UCSD-AML1 (cell line): Measurements from ENCODE around the gene MSH5.
"Not testable (repeated sequence)": the region's sequence is repeated elsewhere in the genome, so short reads cannot be mapped to it uniquely, and the experiment has no call there.

Experiments
- DNase-seq: peaks from one replicate; lab custom pipeline; 2025; ENCODE audit not compliant: unreplicated experiment; lab: John Stamatoyannopoulos, UW

Gene MSH5

DNA sequence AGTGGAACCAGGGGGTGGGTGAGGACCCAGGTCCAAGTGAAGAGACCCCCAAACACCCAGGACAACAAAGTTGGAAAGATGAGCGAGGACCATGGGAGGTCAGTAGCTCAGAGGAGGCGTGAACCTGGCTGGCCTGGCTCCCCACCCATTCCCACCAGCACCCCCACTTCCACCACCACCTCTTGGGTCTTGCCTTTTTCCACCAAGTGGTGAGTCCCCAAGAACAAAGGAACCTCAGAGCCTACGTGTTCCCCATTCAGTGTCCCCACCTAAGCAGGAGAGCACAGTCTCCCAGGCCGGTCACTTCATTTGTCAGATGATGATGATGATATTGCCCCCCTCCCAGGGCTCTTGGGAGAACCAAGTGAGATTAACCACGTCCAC, 37.9 kb downstream of the MSH5 start:
- no peak for DNase-seq

DNA sequence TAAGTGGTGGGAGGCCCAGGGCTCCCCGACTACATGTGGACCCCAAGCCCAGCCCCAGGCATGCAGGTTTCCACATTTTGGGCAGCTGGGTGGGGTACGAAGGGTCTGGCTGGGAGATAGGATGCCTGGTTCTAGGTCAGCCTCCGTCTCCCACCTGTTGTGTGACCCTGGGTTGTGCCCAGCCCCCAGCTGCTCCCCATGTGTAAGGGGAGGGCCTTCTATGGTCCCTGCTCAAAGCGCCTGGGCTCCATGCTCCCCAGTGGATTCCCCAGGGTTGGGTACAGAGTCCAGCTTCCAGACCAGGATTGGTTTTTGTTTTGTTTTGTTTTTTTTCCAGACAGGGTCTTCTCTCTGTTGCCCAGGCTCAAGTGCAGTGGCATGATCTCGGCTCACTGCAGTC, 38.4 kb downstream of the MSH5 start:
- no peak for DNase-seq

DNA sequence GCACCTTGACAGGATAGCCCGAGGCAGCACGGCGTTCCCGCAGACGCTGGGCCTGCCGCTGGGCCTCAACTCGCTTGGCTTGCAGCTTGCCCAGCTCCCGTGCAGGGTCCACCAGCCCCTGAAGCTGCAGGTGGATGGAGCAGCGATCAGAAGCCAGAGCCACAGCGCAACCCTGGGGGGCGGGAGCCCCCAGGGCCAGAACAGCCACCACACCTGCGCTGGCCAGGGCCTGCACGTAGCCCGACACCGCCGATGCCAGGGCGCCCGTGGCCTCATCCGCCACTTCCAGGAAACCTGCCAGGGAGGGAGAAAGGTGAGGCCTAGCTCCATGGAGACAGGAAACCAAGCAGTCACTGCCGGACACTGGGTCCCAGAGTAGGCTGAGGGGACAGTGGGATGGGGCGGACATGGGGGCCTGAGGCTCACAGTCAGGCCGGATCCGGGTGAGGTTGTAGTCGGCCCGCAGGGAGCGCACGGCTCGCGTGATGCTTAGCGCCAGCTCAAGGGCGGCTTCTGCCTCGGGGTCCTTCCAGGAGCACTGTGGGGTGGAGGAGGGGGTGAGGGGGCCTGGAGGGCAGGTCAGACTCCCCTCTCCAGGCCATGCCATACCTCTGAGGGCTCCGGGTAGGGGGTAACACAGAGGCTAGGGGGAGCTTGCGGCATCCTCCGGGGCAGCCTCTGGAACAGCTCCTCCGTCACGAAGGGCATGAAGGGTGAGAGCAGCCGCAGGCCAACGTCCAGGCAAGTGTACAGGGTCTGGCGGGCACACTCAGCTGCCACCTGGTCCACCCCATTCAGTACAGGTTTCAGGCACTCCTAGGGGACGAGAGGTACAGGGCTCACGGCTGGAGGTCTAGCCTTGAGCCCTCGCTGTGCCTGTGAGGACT, 39.4 kb downstream of the MSH5 start:
- DNase-seq: no peak

DNA sequence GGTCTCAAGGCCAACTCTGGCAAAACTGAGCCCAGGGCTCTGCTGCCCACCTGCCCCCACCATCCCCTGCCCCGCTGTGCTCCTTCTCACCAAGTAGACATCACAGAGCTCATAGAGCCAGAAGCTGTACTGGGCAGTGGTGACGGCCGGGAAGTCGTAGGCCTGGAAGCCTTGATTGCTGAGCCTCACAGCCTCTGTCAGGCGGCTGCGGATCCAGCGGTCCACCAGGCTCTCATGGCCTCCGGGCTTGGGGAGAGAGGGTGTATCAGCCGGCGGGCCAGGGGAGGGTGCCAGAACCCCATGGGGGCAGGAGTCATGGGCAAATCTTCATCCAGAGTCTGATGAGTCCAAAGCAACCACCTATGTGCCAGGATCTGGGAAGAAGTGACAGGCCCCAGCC, 40.1 kb downstream of the MSH5 start:
- no peak for DNase-seq

DNA sequence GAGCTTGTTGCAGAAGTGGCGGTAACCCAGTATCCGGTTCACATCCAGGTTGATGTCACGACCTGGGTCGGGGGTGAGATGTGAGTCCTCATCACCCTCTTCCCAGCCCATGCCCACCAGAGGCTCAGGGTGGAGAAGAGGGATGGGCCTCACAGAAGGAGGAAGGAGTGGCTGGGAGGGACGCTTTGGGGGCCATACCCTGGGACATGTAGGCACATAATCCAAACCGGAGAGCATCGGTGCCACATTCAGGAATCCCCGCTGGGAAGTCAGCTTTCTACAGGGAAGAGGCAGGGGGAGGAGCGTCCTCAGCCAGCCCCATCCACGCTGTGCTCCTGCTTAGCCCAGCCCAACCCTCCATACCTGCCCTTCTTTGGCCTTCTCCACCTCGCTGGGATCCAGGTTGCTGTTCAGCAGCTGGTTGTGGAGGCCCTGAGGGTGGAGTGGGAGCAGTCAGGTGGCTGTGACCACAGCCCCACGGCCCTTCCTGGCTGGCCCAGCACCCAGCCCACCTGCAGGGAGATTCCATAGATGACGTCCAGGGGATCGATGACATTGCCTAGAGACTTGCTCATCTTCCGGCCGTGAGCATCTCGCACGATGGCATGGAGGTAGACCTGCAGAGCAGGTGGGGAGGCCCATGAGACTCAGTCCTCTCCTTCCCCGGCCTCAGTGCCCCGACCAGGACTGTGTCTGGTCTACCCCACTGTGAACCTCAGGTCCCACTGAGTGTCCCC, 40.9 kb downstream of the MSH5 start:
- no peak for DNase-seq

DNA sequence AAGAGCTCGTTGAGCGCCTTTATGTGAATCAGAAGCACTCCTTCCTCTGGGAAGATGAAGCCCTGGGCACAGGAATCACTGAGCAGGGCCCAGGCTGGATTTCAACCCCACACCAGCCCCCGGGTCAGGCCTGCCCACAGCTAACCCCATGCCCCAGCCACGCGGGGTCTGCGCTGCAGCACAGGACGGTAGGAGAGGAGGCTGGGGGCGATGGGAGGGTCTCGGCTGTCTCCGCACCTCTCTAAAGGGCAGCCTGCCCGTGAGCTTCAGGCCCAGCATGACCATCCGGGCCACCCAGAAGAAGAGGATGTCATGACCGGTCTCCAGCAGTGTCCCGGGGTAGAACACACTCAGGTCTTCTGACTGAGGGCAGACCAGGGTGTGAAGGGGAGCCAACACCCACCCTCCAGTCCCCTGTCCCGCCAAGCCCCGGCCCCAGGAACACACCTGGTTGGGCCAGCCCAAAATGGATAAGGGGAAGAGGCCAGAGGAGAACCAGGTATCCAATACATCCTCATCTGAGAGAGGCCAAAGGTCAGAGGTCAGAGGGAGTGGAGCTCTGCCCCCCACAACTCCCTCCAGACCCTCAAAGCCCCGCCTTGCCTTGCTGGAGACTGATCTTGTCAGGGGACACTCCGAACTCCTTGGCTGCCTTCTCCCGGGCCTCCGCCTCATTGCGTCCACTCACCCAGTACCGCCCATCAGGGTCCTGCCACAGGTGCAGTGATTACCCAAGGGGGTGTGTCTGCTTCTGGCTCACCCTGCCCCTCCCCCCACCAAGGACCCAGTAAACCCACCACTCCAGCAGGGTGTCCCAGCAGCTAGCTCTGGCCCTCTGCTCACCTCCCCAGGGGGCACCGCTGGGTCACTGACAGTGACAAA, 41.7 kb downstream of the MSH5 start:
- no peak for DNase-seq

DNA sequence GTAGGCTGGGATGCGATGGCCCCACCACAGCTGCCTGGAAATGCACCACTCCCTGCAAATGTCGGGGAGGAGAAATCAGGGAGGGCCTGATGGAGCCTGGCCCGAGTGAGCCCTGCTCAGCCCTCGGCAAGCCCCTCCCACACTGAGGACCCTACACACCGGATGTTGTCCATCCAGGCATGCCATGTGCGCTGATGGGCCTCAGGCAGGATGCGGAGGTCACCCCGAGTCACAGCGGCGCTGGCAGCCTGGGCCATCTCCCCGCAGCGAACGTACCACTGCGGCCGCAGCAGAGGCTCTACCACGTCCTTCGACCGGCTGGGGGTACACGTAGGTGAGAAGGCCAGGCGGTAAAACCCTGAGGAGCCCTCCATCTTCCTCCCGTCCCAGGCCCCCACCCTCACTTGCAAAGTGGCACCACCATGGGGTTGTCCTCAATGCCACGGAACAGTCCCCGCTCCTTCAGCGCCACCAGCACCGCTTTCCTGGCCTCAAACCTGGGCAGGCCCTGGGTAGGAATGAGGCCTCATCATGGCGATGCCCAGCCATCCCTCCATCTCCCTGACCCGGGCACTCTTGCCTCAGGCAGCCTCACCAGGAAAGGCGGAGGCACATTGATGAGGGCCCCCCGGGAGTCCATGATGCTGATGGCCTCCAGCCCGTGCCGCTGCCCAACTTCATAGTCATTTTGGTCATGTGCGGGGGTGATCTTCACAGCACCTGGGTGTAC, 42.5 kb downstream of the MSH5 start:
- no peak for DNase-seq

DNA sequence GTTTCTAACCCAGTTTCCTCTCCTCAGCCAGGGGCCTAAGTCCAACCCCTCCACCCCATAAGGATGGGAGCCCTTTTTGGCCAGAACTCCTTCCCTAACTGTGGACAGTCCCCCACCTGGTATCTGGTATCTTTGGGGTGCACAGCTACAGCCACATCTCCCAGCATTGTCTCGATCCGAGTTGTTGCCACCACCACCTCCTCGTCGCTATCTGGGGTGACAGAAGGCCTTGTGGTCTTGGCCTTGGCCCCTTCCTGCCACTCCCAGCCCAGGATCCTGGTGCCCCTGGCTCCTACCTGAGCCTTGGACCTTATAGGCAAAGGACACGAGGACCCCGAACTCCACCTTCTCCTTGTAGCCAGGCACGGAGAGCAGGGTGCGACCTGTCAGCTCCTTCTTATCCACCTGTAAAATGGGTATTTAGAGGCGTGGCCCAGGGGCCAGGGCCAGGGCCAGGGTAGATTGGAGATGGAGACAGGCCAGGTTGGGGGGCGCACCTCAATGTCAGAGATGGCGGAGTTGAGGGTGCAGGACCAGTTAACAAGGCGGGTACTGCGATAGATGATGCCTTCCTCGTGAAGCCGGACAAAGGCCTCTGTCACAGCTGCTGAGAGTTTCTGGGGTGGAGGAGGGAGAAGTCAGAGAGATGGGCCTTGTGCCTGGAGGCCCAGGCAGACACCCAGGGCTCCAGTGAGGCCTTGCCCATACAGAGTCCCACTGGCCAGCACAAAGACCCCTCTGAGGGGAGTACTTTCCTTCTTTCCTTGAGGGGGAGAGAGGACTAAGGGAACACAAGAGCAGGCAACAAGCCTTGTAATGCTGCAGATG, 44.5 kb downstream of the MSH5 start:
- DNase-seq: no peak

DNA sequence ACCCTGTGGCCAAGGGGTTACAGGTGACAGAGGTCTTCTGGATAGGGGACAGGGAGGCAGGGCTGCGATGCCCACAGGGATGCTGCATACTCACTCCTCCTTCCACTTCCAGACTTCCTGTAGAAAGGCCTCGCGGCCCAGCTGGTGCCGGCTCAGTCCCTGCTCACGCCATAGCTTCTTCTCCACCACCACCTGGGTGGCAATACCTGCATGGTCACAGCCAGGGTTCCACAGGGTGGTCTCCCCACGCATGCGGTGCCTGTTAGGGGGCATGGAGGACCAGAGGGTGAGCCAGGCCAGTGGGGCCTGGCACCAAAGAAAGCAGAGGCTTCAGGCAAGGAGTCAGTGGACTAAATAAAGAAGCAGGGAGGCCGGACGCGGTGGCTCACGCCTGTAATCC, 45.7 kb downstream of the MSH5 start:
- DNase-seq: no peak

DNA sequence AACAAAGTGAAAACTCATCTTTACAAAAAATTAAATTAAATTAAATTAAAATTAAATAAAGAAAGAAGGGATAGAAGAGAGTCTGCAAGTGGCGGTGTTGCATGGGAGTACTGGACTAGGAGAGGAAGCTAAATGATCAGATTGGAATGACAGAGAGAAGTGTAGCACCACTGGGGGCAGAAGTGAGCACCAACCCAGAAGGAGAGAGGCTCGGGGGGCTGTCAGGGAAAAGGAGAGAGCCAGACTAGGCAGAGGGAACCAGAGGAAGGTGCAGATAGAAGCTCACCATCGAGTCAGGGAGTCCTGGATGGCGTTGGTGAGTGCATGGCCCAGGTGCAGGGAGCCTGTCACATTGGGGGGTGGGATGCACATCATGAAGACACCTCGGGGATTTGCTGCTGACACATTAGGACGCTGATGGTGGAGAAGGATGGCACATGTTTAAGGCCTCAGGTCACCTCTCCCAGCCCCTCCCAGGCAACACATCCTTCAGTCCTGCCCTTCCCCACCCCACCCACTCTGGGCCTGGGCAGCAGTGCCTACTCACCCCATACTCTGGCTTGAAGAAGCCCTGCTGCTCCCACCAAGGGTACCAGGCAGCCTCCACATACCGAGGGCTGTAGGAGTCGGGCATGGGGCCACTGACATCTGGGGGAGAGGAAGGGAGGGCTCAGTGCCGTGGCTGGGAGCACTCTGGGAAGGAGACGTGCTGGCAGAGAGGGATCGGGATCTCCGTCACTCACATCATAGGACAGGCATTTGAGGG, 51.7 kb downstream of the MSH5 start:
- DNase-seq: no peak

DNA sequence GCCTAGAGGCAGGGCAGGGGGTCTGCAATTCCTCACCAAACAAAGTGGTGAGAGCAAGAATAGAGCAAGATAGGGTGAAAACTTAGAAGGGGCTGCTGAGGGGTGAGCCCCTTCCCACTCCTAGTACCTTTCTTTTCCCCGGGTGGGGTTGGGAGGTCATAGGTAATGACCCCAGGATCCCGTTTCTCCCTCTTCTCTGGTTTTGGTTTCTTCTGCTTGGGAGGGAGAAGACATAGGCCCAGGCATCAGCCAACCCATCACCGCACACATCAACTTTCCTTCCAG, 52.2 kb downstream of the MSH5 start:
- DNase-seq: no peak

DNA sequence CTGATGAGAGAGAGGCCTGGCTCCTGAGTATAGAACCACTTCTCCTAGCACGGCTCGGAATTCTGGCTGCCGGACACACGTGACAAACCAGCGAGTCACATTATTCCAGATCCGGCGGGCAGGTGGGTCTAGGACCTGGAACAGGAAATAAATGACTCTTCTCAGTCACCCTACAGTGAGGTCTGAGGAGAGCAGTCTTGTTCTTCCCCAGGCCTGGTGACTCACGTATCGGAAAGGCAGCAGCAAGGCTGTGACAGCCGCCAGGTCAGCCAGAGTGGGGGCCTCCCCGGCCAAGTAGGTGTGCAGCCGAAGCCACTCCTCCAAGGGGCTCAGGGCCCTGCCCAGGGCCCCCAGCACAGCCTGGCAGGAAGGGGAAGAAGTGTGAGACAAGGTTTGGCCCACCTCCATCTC, 53.0 kb downstream of the MSH5 start:
- no peak for DNase-seq

DNA sequence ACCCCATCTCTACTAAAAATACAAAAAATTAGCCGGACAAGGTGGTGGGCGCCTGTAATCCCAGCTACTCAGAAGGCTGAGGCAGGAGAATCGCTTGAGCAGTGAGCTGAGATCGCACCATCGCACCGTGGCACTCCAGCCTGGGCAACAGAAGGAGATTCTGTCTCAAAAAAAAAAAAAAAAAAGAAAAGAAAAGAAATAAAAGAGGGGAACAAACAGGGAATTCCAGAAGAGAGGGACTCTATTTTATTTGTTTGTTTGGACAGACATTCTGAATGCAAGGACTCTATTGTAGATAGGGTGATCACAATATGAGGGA, 54.1 kb downstream of the MSH5 start:
- not testable (repeated sequence) for DNase-seq

DNA sequence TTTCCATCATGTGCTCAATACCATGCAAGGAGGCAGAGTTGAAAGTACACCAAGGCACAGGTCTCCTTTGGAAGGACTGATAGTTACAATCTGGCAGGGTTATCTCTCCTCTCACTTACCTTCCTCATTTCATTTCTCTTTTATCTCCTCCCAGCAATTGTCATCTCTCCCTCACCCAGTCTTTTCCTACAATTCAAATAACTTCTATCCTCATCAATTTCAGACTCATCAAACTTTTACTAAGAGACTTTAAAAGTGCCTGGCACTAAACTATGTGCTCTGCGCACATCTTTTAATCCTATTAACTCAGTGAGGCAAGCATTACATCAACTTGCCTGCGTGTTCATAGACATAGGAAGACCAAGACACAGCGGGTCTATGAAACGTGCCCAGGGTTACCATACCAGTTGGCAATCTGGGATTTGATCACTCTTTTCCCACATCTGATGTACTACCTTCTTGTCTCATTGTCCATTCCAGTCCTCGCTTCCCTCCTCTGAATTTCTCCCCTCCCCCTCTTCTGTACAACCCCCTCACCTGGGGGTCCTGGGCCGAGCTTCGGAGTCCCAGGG, 54.6 kb downstream of the MSH5 start:
- no peak for DNase-seq

DNA sequence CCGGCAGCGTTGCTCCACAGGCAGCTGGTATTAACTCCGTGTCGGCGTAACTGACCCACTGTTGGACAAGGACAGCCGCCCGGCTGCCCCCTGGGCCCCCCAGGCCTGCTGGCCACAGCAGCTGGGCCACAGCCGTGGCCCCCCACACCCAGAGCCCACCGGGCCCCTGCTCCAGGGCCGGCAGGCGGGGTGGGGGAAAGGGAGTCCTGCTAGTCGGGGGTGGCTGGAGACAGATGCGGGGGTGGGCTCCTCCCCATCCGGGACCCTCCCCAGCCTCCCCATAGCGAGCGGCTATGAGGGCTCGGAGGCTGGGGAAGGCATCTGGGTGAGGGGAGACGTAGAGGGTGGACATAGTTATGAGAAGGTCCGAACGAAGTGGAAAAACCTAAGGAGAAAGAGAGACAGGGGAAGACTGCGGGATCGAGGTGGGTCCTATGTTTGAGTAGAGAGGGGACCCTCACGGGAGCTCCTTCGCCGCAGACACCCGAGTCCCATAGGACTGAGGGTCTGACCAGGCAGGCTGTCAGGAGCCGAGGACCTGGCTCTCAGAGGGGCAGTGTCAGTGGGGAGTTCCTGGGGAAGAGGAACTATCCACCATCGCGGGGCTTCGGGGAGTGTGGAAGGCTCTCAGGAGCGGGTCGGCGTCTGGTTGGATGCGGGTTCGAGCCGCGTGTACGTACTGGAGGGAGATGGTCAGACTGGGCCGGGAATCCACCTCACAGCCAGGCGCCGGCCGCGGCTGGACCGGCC, 55.2 kb downstream of the MSH5 start:
- no peak for DNase-seq

DNA sequence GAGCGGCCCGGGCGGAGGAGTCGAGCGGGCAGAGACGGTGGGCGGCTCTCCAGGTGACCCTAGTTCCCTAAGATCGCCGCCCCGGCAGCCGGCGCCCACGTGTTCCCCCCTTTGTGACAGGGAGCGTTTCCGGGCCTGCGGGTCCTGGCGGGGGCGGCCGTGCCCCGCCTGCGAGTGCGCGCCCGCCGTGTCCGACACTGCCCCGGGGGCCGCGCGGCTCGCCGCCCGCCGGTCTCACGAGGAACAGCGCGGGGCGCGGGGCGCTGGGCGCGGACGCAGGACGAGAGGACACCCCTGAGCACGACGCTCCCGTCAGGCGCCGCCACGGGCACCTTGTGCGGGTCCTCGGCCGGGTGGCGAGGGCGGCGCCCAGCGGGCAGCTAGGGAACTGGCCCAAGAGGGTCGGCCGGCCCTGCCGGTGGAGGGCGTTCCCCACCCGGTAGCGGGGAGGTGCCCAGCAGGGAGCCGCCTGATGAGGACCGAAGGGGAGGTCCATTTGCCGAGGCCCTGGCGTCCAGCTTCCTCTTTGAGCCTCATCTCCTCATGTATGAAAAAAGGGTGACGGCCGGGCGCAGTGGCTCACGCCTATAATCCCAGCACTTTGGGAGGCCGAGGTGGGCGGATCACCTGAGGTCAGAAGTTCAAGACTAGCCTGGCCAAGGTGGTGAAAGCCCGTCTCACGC, 56.0 kb downstream of the MSH5 start, which contains the start of gene VARS1:
VARS1 (minus strand) TSS at position 137 of the 683 bp plus-strand sequence. CDS start 535 bp downstream, outside the sequence.
- DNase-seq: peak; percentile 93

DNA sequence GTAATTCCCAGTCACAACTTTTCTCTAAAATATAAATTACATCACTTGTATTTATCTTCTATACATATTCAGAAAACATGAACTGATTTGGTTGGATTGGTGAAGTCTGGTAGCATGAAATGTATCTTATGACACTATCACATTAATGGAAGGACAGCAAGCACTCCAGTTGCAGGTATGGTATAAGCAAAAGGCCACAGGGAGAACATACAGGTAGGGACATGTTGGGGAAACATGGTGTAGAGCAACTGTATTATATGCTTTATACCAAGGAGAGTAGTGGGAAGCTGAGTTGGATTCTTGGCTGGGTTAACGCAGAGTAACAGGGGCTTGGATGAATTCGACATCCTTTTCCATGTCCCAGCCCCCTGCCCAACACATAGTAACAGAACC, 57.2 kb downstream of the MSH5 start:
- no peak for DNase-seq

DNA sequence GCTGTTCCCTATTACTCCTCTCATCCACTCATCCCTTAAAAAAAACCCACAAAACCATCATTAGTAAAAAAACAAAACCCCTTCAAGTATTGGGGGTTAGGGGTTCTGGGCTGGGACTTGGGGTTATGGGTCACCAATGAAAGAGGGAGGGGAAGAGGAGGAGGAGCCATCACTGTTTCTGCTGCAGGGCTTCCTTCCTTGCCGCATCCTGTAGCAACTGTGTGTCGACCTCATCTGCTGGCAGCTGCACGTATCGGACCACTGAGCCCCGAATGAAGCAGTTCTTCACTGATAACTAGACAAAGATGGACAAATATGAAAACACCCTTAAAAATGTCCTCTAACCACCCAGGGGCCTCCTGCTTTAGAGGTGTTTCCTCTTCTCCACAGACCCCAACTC, 57.8 kb downstream of the MSH5 start:
- DNase-seq: no peak
